H1 (cell line): ENCODE data around the gene MGST3.

Experiments used
- CBX5 ChIP-seq: fragments of 300-800, 300-1000 bp; sonication (generic); IDR thresholded peaks from 2 replicates; pipeline ENCODE4 v1.7.1; 2016; ENCODE audit warnings: antibody characterized with exemption, low read length, low read depth
- CEBPB ChIP-seq: IDR thresholded peaks from 2 replicates; pipeline ENCODE4 v1.6.1; 2012; ENCODE audit warnings: low read depth, low read length
- CHD2 ChIP-seq: IDR thresholded peaks from 2 replicates; pipeline ENCODE4 v1.6.1; 2012; ENCODE audit warnings: low read length, improper control_type of control experiment
- EZH2 ChIP-seq: fragments of 200-600 bp; sonication (generic); IDR thresholded peaks from 2 replicates; pipeline ENCODE4 v1.7.1; 2012; ENCODE audit warnings: low read depth, mild to moderate bottlenecking, moderate library complexity, low read length, inconsistent platforms; ENCODE audit not compliant: severe bottlenecking
- JUND ChIP-seq: IDR thresholded peaks from 2 replicates; pipeline ENCODE4 v1.6.1; 2011; ENCODE audit warnings: mild to moderate bottlenecking, improper control_type of control experiment, low read length
- KDM1A ChIP-seq: fragments of 200-600, 300-600 bp; sonication (generic); IDR thresholded peaks from 2 replicates; pipeline ENCODE4 v1.7.1; 2016; ENCODE audit warnings: mild to moderate bottlenecking, low read length, borderline replicate concordance
- POLR2A ChIP-seq, 2 experiments: IDR thresholded peaks; 1 replicate in 1 of 2; 2 replicates in 1 of 2; pipeline ENCODE4 v1.6.1; 2011; ENCODE audit warnings: low read depth in 2 of 2, low read length in 2 of 2, mild to moderate bottlenecking in 2 of 2; ENCODE audit errors: control extremely low read depth in 1 of 2
- RAD21 ChIP-seq, 2 experiments: IDR thresholded peaks in 1 of 2; conservative IDR thresholded peaks in 1 of 2; 2 replicates each; pipeline ENCODE4 v1.6.1; 2011; ENCODE audit warnings: low read depth in 2 of 2, low read length in 2 of 2, improper control_type of control experiment in 1 of 2, inconsistent platforms in 1 of 2, mild to moderate bottlenecking in 1 of 2, moderate library complexity in 1 of 2
- RBBP5 ChIP-seq: IDR thresholded peaks from 2 replicates; pipeline ENCODE4 v1.7.1; 2012; ENCODE audit warnings: low read depth, mild to moderate bottlenecking, inconsistent platforms, low read length, moderate library complexity, borderline replicate concordance
- TCF12 ChIP-seq: IDR thresholded peaks from 2 replicates; pipeline ENCODE4 v1.6.1; 2011; ENCODE audit warnings: low read depth, mild to moderate bottlenecking, low read length
- TF ChIP-seq, protein P1 (sequence below), 3 experiments: IDR thresholded peaks; 1 replicate in 2 of 3; 2 replicates in 1 of 3; pipeline versions ENCODE4 v1.5.1 to v1.6.1; 2011; ENCODE audit warnings: low read length in 3 of 3, mild to moderate bottlenecking in 3 of 3, inconsistent platforms in 2 of 3, low read depth in 1 of 3, moderate library complexity in 1 of 3; ENCODE audit not compliant: insufficient read depth in 1 of 3; ENCODE audit errors: control extremely low read depth in 1 of 3
- TF ChIP-seq, protein P2 (sequence below): IDR thresholded peaks from 2 replicates; pipeline ENCODE4 v1.6.1; 2012; ENCODE audit warnings: inconsistent platforms

DNA sequence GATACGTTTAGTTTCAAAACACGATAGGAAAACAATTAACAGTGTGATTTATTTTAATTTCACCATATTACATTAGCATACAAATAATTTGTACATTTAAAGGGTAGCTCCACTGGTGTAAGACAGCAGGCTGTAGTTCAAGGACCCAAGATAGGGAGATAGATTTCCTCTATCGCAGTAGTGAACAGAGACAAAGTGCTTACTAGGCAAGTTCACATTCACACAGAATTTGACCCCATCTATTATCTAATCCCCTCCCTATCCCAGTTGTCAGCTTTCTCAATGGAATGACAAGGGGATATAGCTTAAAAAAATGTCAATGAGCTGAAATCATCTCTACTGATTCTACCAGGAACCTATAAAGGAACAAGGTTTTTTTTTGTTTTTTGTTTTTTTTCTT, 31.2 kb downstream of the MGST3 start:
- TF ChIP-seq, protein P1, sequence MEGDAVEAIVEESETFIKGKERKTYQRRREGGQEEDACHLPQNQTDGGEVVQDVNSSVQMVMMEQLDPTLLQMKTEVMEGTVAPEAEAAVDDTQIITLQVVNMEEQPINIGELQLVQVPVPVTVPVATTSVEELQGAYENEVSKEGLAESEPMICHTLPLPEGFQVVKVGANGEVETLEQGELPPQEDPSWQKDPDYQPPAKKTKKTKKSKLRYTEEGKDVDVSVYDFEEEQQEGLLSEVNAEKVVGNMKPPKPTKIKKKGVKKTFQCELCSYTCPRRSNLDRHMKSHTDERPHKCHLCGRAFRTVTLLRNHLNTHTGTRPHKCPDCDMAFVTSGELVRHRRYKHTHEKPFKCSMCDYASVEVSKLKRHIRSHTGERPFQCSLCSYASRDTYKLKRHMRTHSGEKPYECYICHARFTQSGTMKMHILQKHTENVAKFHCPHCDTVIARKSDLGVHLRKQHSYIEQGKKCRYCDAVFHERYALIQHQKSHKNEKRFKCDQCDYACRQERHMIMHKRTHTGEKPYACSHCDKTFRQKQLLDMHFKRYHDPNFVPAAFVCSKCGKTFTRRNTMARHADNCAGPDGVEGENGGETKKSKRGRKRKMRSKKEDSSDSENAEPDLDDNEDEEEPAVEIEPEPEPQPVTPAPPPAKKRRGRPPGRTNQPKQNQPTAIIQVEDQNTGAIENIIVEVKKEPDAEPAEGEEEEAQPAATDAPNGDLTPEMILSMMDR (IDR thresholded peaks at IDR 0.05; ENCODE audit: control extremely low read depth in 1 of 3, insufficient read depth in 1 of 3, low read depth in 1 of 3, low read length in 3 of 3): no peak
- TF ChIP-seq EZH2 (no peak), RBBP5 (no peak), CEBPB (no peak), JUND (no peak), CHD2 (no peak), CBX5 (no peak), KDM1A (no peak), RAD21 (IDR thresholded peaks at IDR 0.05 in 1 of 2, conservative IDR thresholded peaks at IDR 0.05 in 1 of 2; ENCODE audit: low read depth in 2 of 2, low read length in 2 of 2) (no peak), TCF12 (no peak), POLR2A (IDR thresholded peaks at IDR 0.05; ENCODE audit: control extremely low read depth in 1 of 2, low read depth in 2 of 2, low read length in 2 of 2) (no peak)
- TF ChIP-seq, protein P2, sequence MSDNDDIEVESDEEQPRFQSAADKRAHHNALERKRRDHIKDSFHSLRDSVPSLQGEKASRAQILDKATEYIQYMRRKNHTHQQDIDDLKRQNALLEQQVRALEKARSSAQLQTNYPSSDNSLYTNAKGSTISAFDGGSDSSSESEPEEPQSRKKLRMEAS: no peak
